SK-N-SH (cell line): ENCODE data around the gene CDH20. TPM values are rescaled to one million over a fixed set of nuclear protein-coding genes. Genes with fewer than 3 reads are reported as not detected.

Source experiments
- CTCF ChIA-PET: fragments of 300-600, 350-600 bp; formaldehyde crosslinking; extraction: SDS; loops from one replicate; lab custom pipeline; 2021; lab: Yijun Ruan, JAX
- POLR2A ChIA-PET: fragments of 350-600 bp; sonication (Branson Sonifier 250); formaldehyde crosslinking; extraction: SDS; loops from one replicate; lab custom pipeline; 2020; ENCODE audit warnings: antibody characterized with exemption, inconsistent platforms; lab: Yijun Ruan, JAX
- DNase-seq: peaks from one replicate; pipeline ENCODE4 v3.0.0; 2012
- H2AFZ ChIP-seq: fragments of 200-600 bp; sonication (generic); 2 replicates; pipeline ENCODE4 v1.8.1; 2016; ENCODE audit warnings: antibody characterized with exemption, mild to moderate bottlenecking, low read depth
- H3F3A ChIP-seq: fragments of 200-600 bp; sonication (generic); replicated peaks from 2 replicates; pipeline ENCODE3; 2016; ENCODE audit warnings: antibody characterized with exemption, mild to moderate bottlenecking; ENCODE audit not compliant: insufficient read depth
- H3K27ac ChIP-seq, 2 experiments: fragments of 200-500 bp in 1 of 2; fragments of 200-600 bp in 1 of 2; sonication (Bioruptor generic) in 1 of 2; sonication (generic), shearing (Covaris generic) in 1 of 2; 2 replicates each; pipeline versions ENCODE4 v1.5.1 to v1.6.1; 2014 to 2016; ENCODE audit warnings: low read depth in 2 of 2, inconsistent platforms in 1 of 2, low read length in 1 of 2, mild to moderate bottlenecking in 1 of 2, mixed read lengths in 1 of 2
- H3K27me3 ChIP-seq: fragments of 200-600 bp; sonication (generic), shearing (Covaris generic); 2 replicates; pipeline ENCODE4 v1.6.1; 2016; ENCODE audit warnings: mixed run types; ENCODE audit not compliant: insufficient read depth
- H3K36me3 ChIP-seq, 2 experiments: fragments of 200-500 bp in 1 of 2; fragments of 200-600 bp in 1 of 2; sonication (Bioruptor generic) in 1 of 2; sonication (generic) in 1 of 2; replicated peaks in 1 of 2; 2 replicates each; pipeline versions ENCODE3 to v1.5.1; 2014 to 2016; ENCODE audit warnings: low read length in 1 of 2, mild to moderate bottlenecking in 1 of 2; ENCODE audit not compliant: insufficient read depth in 2 of 2, control insufficient read depth in 1 of 2
- H3K4me1 ChIP-seq, 2 experiments: fragments of 200-500 bp in 1 of 2; fragments of 200-600 bp in 1 of 2; sonication (Bioruptor generic) in 1 of 2; sonication (generic), shearing (Covaris generic) in 1 of 2; 2 replicates each; pipeline versions ENCODE4 v1.5.1 to v1.6.1; 2014 to 2016; ENCODE audit warnings: low read depth in 1 of 2, low read length in 1 of 2, mixed run types in 1 of 2; ENCODE audit not compliant: insufficient read depth in 2 of 2, control insufficient read depth in 1 of 2
- H3K4me2 ChIP-seq: fragments of 200-600 bp; sonication (generic), shearing (Covaris generic); 2 replicates; pipeline ENCODE4 v1.6.1; 2017; ENCODE audit warnings: mixed run types
- H3K4me3 ChIP-seq, 2 experiments: fragments of 200-500 bp in 1 of 2; fragments of 200-600 bp in 1 of 2; sonication (Bioruptor generic) in 1 of 2; sonication (generic), shearing (Covaris generic) in 1 of 2; 2 replicates each; pipeline versions ENCODE4 v1.5.1 to v1.8.1; 2014 to 2016; ENCODE audit warnings: low read depth in 2 of 2, inconsistent platforms in 1 of 2, low read length in 1 of 2, mild to moderate bottlenecking in 1 of 2, mixed read lengths in 1 of 2, moderate library complexity in 1 of 2
- H3K79me2 ChIP-seq: fragments of 200-600 bp; sonication (generic); 2 replicates; pipeline ENCODE4 v1.8.1; 2017; ENCODE audit warnings: mild to moderate bottlenecking; ENCODE audit not compliant: insufficient read depth
- H3K9ac ChIP-seq: fragments of 200-600 bp; sonication (generic); 2 replicates; pipeline ENCODE4 v1.6.1; 2017; ENCODE audit warnings: mixed run types
- H3K9me2 ChIP-seq: fragments of 200-600 bp; sonication (generic); 2 replicates; pipeline ENCODE4 v1.6.1; 2017; ENCODE audit warnings: mixed run types
- H3K9me3 ChIP-seq: fragments of 200-600 bp; sonication (generic); 2 replicates; pipeline ENCODE4 v1.6.1; 2017; ENCODE audit warnings: mixed run types, mild to moderate bottlenecking, moderate library complexity
- H4K20me1 ChIP-seq: fragments of 200-600 bp; sonication (generic); 2 replicates; pipeline ENCODE4 v1.6.1; 2017; ENCODE audit warnings: mild to moderate bottlenecking, mixed run types; ENCODE audit not compliant: insufficient read depth
- FOXJ3 ChIP-seq: sonication (generic); formaldehyde crosslinking; IDR thresholded peaks from 2 replicates; pipeline ENCODE4 v1.5.1; 2020; ENCODE audit warnings: mild to moderate bottlenecking, missing genetic modification reagents
- IRF3 ChIP-seq: fragments of 150-350 bp; IDR thresholded peaks from 2 replicates; pipeline ENCODE4 v1.6.1; 2016; ENCODE audit warnings: mild to moderate bottlenecking, low read depth, low read length
- MEF2A ChIP-seq: IDR thresholded peaks from 2 replicates; pipeline ENCODE4 v1.4.0; 2012; ENCODE audit warnings: low read depth, borderline replicate concordance
- NFIC ChIP-seq: IDR thresholded peaks from 2 replicates; pipeline ENCODE4 v1.4.0; 2012; ENCODE audit warnings: borderline replicate concordance
- NRF1 ChIP-seq: IDR thresholded peaks from 2 replicates; pipeline ENCODE4 v1.6.1; 2012; ENCODE audit warnings: low read depth, mild to moderate bottlenecking, low read length
- PBX3 ChIP-seq: IDR thresholded peaks from 2 replicates; pipeline ENCODE4; 2012
- REST ChIP-seq: IDR thresholded peaks from 2 replicates; pipeline ENCODE4 v1.6.1; 2012; ENCODE audit warnings: mild to moderate bottlenecking, low read depth, low read length, moderate library complexity
- SMC3 ChIP-seq: IDR thresholded peaks from 2 replicates; pipeline ENCODE4 v1.6.1; 2012; ENCODE audit warnings: low read depth, low read length, improper control_type of control experiment
- USF1 ChIP-seq: IDR thresholded peaks from 2 replicates; pipeline ENCODE4 v1.4.0; 2012; ENCODE audit warnings: low read depth, borderline replicate concordance
- WGBS: methylation state at CpG from one replicate; pipeline ENCODE4 v1.1.6; 2017; ENCODE audit warnings: low lambda C conversion rate; 5-methylcytosine and 5-hydroxymethylcytosine counted together
- polyA plus RNA-seq, 3 experiments: library from polyadenylated mRNA; depleted of rRNA; stranded (reverse); fragments of >200 nt; gene quantifications; 2 replicates each; pipeline ENCODE4 v1.2.3, GENCODE V29; 2012

CDH20 gene
- polyA plus RNA-seq, 1 of the 3 experiments (the other 2 are of a cell fraction) = 1.1 TPM

- TF ChIP-seq USF1 (no peak), REST (no peak), IRF3 (no peak), FOXJ3 (no peak), SMC3 (no peak), NRF1 (no peak)
Measured at GRCh38 chr18:61591253-61591652, 258.0 kb downstream of the CDH20 start (continued).

- Histone ChIP-seq H3K9me3 (no peaks in the 10 kb centered on the region), H3K4me1 (peaks cover 2 to 16% of the 10 kb centered on the region in 2 experiments; a peak in 2 of 4 replicates), H3K27me3 (no peaks in the 10 kb centered on the region), H3K79me2 (no peaks in the 10 kb centered on the region), H3F3A (peaks cover 2% of the 10 kb centered on the region), H3K9ac (no peak overlapping the region), H2AFZ (no peak overlapping the region), H3K4me2 (peak overlapping the region; percentile 3; the same call in 1 of the 2 replicates), H3K36me3 (no peaks in the 10 kb centered on the region), H3K27ac (peak overlapping the region; percentile 16 to 24; a peak in 2 of 4 replicates), H3K9me2 (no peaks in the 10 kb centered on the region), H3K4me3 (no peak overlapping the region), H4K20me1 (no peaks in the 10 kb centered on the region)
- DNase-seq = no peak
- WGBS = 52% methylated on average over 8 of the region's 8 CpGs
- TF ChIP-seq NFIC (peak; percentile 64; the same call in 1 of the 2 replicates), MEF2A (no peak), PBX3 (peak; percentile 40)
- ChIA-PET CTCF (interaction anchor here (1.0 to 5.5 kb wide), 3 partner anchors 15 to 536 kb away, joined by 3 to 34 read pairs (median 4); no protein-coding TSS in a partner anchor), POLR2A (interaction anchor here (0.8 kb wide), 1 partner anchor 11 kb away, joined by 3 read pairs; no protein-coding TSS in a partner anchor)
Measured at GRCh38 chr18:61595615-61596251, 262.5 kb downstream of the CDH20 start.
